Endothelial cell of umbilical vein (primary cell): ENCODE measurements around the gene EEF1AKMT3. TPM values are rescaled to one million over a fixed set of nuclear protein-coding genes. Genes with fewer than 3 reads are reported as not detected.

Experiments used
- BruUV-seq: library from RNA; stranded (reverse); fragments of 400-500 nt; replicated peaks from 2 replicates; lab custom pipeline; 2021; lab: Mats Ljungman, UMichigan
- CTCF ChIA-PET: fragments of 300-600, 350-600 bp; sonication (Branson Sonifier 250); formaldehyde crosslinking; loops from one replicate; lab custom pipeline; 2021; ENCODE audit warnings: antibody characterized with exemption, inconsistent platforms; lab: Charles Lee
- POLR2A ChIA-PET: fragments of 300-600, 350-600 bp; sonication (Branson Sonifier 250); formaldehyde crosslinking; loops from one replicate; lab custom pipeline; 2021; ENCODE audit warnings: antibody characterized with exemption, inconsistent platforms; lab: Charles Lee
- DNase-seq: peaks from one replicate; pipeline ENCODE4 v3.0.0-alpha.2; 2011; ENCODE audit warnings: low read depth, low spot score
- FAIRE-seq: peaks from 2 replicates; lab custom pipeline; 2011; peaks lifted over from hg19 to GRCh38; lab: Jason Lieb, UNC
- H2AFZ ChIP-seq: 2 replicates; pipeline ENCODE4 v1.6.0; 2012; ENCODE audit warnings: low read depth, low read length, control low read depth, inconsistent platforms
- H3K27ac ChIP-seq: 2 replicates; pipeline ENCODE4 v1.5.1; 2011; ENCODE audit warnings: low read depth, mild to moderate bottlenecking, control low read depth, low read length, moderate library complexity; ENCODE audit not compliant: insufficient read depth
- H3K27me3 ChIP-seq, 2 experiments: 2 replicates each; pipeline versions ENCODE4 v1.6.0 to v1.6.1; 2011; ENCODE audit warnings: low read length in 2 of 2, mixed read lengths in 1 of 2; ENCODE audit not compliant: control insufficient read depth in 2 of 2, insufficient read depth in 2 of 2
- H3K36me3 ChIP-seq, 2 experiments: 2 replicates in 1 of 2; 3 replicates in 1 of 2; pipeline ENCODE4 v1.5.1; 2011; ENCODE audit warnings: low read length in 2 of 2, mild to moderate bottlenecking in 1 of 2, moderate library complexity in 1 of 2; ENCODE audit not compliant: control insufficient read depth in 2 of 2, insufficient read depth in 2 of 2; ENCODE audit errors: extremely low read depth in 1 of 2
- H3K4me1 ChIP-seq: 3 replicates; pipeline ENCODE4 v1.5.1; 2011; ENCODE audit warnings: mild to moderate bottlenecking, low read length; ENCODE audit not compliant: control insufficient read depth, insufficient read depth; ENCODE audit errors: extremely low read depth
- H3K4me2 ChIP-seq: 2 replicates; pipeline ENCODE4 v1.6.1; 2011; ENCODE audit warnings: low read length, control low read depth, mixed read lengths; ENCODE audit not compliant: insufficient read depth
- H3K4me3 ChIP-seq, 3 experiments: fragments of 200-600 bp in 1 of 3; sonication (generic), shearing (Covaris generic) in 1 of 3; replicated peaks in 1 of 3; 2 replicates each; pipeline ENCODE4 v1.5.1; 2011 to 2016; ENCODE audit warnings: control low read depth in 3 of 3, low read length in 3 of 3, mild to moderate bottlenecking in 2 of 3, inconsistent platforms in 1 of 3, low read depth in 1 of 3, moderate library complexity in 1 of 3; ENCODE audit not compliant: insufficient read depth in 1 of 3
- H3K79me2 ChIP-seq: 2 replicates; pipeline ENCODE4 v1.6.0; 2012; ENCODE audit warnings: low read length, inconsistent platforms; ENCODE audit not compliant: control insufficient read depth, insufficient read depth
- H3K9ac ChIP-seq: replicated peaks from 2 replicates; pipeline ENCODE3; 2011; ENCODE audit warnings: low read length, control low read depth; ENCODE audit not compliant: insufficient read depth; ENCODE audit errors: extremely low read depth
- H3K9me1 ChIP-seq: replicated peaks from 3 replicates; pipeline ENCODE4 v1.6.0; 2011; ENCODE audit warnings: mild to moderate bottlenecking, low read length; ENCODE audit not compliant: control insufficient read depth, insufficient read depth; ENCODE audit errors: extremely low read depth
- H3K9me3 ChIP-seq: replicated peaks from 2 replicates; pipeline ENCODE4 v1.5.1; 2012; ENCODE audit warnings: low read length, inconsistent platforms; ENCODE audit not compliant: control insufficient read depth, insufficient read depth
- H4K20me1 ChIP-seq: replicated peaks from 2 replicates; pipeline ENCODE3; 2011; ENCODE audit warnings: mild to moderate bottlenecking, low read length; ENCODE audit not compliant: control insufficient read depth, insufficient read depth; ENCODE audit errors: extremely low read depth
- CTCF ChIP-seq, 2 donors: IDR thresholded peaks; 1 replicate in 1 of 2; 2 replicates in 1 of 2; pipeline ENCODE4 v1.5.1; 2011; ENCODE audit warnings: low read length in 2 of 2, mild to moderate bottlenecking in 2 of 2, moderate library complexity in 2 of 2, control low read depth in 1 of 2, inconsistent platforms in 1 of 2, low read depth in 1 of 2; ENCODE audit not compliant: insufficient read depth in 1 of 2; ENCODE audit errors: extremely low read depth in 1 of 2
- FOS ChIP-seq: IDR thresholded peaks from 2 replicates; pipeline ENCODE4 v1.6.1; 2011; ENCODE audit warnings: mild to moderate bottlenecking, low read length, moderate library complexity, borderline replicate concordance; ENCODE audit not compliant: insufficient read depth
- GATA2 ChIP-seq: IDR thresholded peaks from 2 replicates; pipeline ENCODE4 v1.7.0; 2011; ENCODE audit warnings: low read depth, mild to moderate bottlenecking, moderate library complexity, mixed read lengths, low read length; ENCODE audit not compliant: insufficient read length, insufficient read depth
- JUN ChIP-seq: IDR thresholded peaks from 2 replicates; pipeline ENCODE4 v1.6.1; 2011; ENCODE audit warnings: borderline replicate concordance, low read depth; ENCODE audit not compliant: insufficient read length, insufficient read depth
- MAX ChIP-seq: IDR thresholded peaks from 2 replicates; pipeline ENCODE4 v1.6.1; 2011; ENCODE audit not compliant: insufficient read depth, insufficient read length
- MYC ChIP-seq: IDR thresholded peaks from one replicate; pipeline ENCODE4 v1.6.1; 2011; ENCODE audit warnings: mild to moderate bottlenecking, low read depth, low read length
- POLR2A ChIP-seq: IDR thresholded peaks from 2 replicates; pipeline ENCODE4 v1.6.1; 2012; ENCODE audit warnings: low read depth, mild to moderate bottlenecking, control low read depth, low read length
- POLR2AphosphoS5 ChIP-seq: IDR thresholded peaks from 2 replicates; pipeline ENCODE4 v1.6.1; 2012; ENCODE audit warnings: low read depth, mild to moderate bottlenecking, control low read depth, low read length, moderate library complexity; ENCODE audit not compliant: insufficient read depth
- dilution Hi-C: fragments of 300-500 bp; cut with MboI; formaldehyde crosslinking; loops from one replicate; pipeline ENCODE4 v1.15.0; 2019; ENCODE audit warnings: low sequenced_read_pairs; ENCODE audit not compliant: extremely low pct_ligation_motif_present
- intact Hi-C: fragments of 100-400 bp; cut with micrococcal nuclease; formaldehyde crosslinking; loops from one replicate; pipeline ENCODE4 v1.10.0; 2022
- polyA plus RNA-seq, 4 experiments: library from polyadenylated mRNA; depleted of rRNA in 3 of 4; stranded (reverse) in 3 of 4; unstranded in 1 of 4; fragments of >200 nt; gene quantifications; 2 replicates each; pipeline versions ENCODE4 v1.2.1 to v1.2.3, GENCODE V29; 2011 to 2012; ENCODE audit warnings: missing spikeins in 1 of 4
- total RNA-seq: library from RNA; stranded (reverse); gene quantifications from 2 replicates; pipeline ENCODE4 v1.2.3, GENCODE V29; 2021

Gene EEF1AKMT3
- total and polyA plus RNA-seq, 2 donors (not counting 3 experiments of a cell fraction or from before 2014, with no cell fraction given): 7.9 to 8.8 TPM

- Histone ChIP-seq H2AFZ (no peak overlapping the region), H3K27me3 (peaks cover 8 to 10% of the 10 kb centered on the region in 2 experiments), H3K79me2 (peaks cover 4% of the 10 kb centered on the region), H4K20me1 (no peaks in the 10 kb centered on the region), H3K4me2 (peak overlapping the region; percentile 76), H3K9me3 (no peaks in the 10 kb centered on the region), H3K36me3 (peaks cover 4 to 18% of the 10 kb centered on the region in 2 experiments), H3K4me3 (peak overlapping the region; percentile 44 to 88 (median 75)), H3K9ac (peak overlapping the region; percentile 88), H3K4me1 (peaks cover 10% of the 10 kb centered on the region), H3K9me1 (no peaks in the 10 kb centered on the region), H3K27ac (peak overlapping the region; percentile 68)
- TSS peak; percentile 35 for BruUV-seq
- ChIA-PET POLR2A (interaction anchor here (1.2 kb wide), 1 partner anchor 27 kb away, joined by 4 read pairs; the partner anchor contains the start of genes EEF1AKMT3 and METTL1), CTCF (interaction anchor here (1.3 to 2.6 kb wide), 5 partner anchors 10 to 19 kb away, joined by 5 to 20 read pairs (median 5); no protein-coding TSS in a partner anchor)
- DNase-seq (no peak), FAIRE-seq (peak; percentile 31)
- dilution Hi-C loops (no loop called here), intact Hi-C loops (no loop called here)
- no peak for TF ChIP-seq MAX
Measured at GRCh38 chr12:57745485-57745881, 26.9 kb upstream of the EEF1AKMT3 start.

GRCh38 chr12:57746025-57746424 lies 26.4 kb upstream of the EEF1AKMT3 start:
- H3K27ac ChIP-seq: no peak overlapping the region

More at GRCh38 chr12:57746025-57746424, 26.4 kb upstream of the EEF1AKMT3 start:
- FAIRE-seq (no peak), DNase-seq (no peak)
- Histone ChIP-seq H3K4me2 (peak overlapping the region; percentile 76), H3K36me3 (peaks cover 4 to 22% of the 10 kb centered on the region in 2 experiments), H3K4me1 (peaks cover 11% of the 10 kb centered on the region), H3K9ac (no peak overlapping the region), H3K79me2 (peaks cover 9% of the 10 kb centered on the region), H3K9me1 (no peaks in the 10 kb centered on the region), H3K27me3 (peaks cover 3 to 5% of the 10 kb centered on the region in 2 experiments), H2AFZ (no peak overlapping the region), H4K20me1 (no peaks in the 10 kb centered on the region), H3K9me3 (no peaks in the 10 kb centered on the region), H3K4me3 (no peak overlapping the region)
- dilution Hi-C loops (no loop called here), intact Hi-C loops (no loop called here)
- ChIA-PET POLR2A (no interaction called here), CTCF (interaction anchor here (2.6 kb wide), 1 partner anchor 20 kb away, joined by 20 read pairs; no protein-coding TSS in a partner anchor)
- BruUV-seq: no TSS peak
- TF ChIP-seq JUN (no peak), POLR2A (peak; percentile 2), POLR2AphosphoS5 (no peak), MYC (no peak), FOS (no peak), GATA2 (no peak), MAX (no peak), CTCF (IDR thresholded peaks at IDR 0.05; ENCODE audit: extremely low read depth in 1 of 2, insufficient read depth in 1 of 2, low read depth in 1 of 2, low read length in 2 of 2) (no peak)
